ENCODE measurements around the gene RUNX3.
"Not testable (repeated sequence)": the region's sequence is repeated elsewhere in the genome, so short reads cannot be mapped to it uniquely, and the experiment has no call there.

RUNX3 gene

DNA sequence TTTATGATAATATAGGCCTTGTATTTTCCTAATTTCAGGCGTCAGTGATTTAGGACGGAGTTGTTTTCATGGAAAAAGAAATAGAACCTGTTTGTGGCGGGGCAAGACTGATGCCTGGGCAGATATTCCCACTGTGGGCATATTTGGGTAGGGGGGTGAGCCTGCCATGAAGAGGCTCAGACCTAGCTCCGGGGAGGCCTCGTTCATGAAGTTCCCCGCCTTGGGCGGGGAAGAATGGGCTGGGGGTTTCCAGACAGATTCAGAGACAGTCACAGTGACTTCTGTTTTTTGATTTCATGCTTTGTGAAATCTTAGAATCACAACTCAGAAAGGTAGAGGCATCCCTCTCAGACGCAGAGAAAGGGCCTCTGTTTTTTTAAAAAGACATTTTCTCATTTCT, 36.1 kb downstream of the RUNX3 start:
- Histone ChIP-seq H3K9me2 (replicated peaks; ENCODE audit: control insufficient read depth, low read length) (no peaks in the 10 kb centered on the region), H3K4me2 (ENCODE audit: low read length) (no peak overlapping the region), H4K20me1 (ENCODE audit: control insufficient read depth, insufficient read depth, low read depth, low read length) (no peaks in the 10 kb centered on the region), H3K4me3 (ENCODE audit: low read length) (no peak overlapping the region), H3F3A (ENCODE audit: control insufficient read depth, insufficient read depth) (no peaks in the 10 kb centered on the region), H3K36me3 (ENCODE audit: control insufficient read depth, low read length) (no peaks in the 10 kb centered on the region), H3K27me3 (ENCODE audit: control insufficient read depth, low read length) (no peaks in the 10 kb centered on the region), H3K79me2 (ENCODE audit: control insufficient read depth, low read length) (no peaks in the 10 kb centered on the region), H3K4me1 (ENCODE audit: control insufficient read depth, low read length) (no peaks in the 10 kb centered on the region), H3K27ac (ENCODE audit: low read depth, low read length) (no peak overlapping the region), H3K9me3 (ENCODE audit: control insufficient read depth, insufficient read depth, low read length) (peaks cover 15% of the 10 kb centered on the region; the same call in 1 of the 2 replicates)
- TF ChIP-seq, protein P1, sequence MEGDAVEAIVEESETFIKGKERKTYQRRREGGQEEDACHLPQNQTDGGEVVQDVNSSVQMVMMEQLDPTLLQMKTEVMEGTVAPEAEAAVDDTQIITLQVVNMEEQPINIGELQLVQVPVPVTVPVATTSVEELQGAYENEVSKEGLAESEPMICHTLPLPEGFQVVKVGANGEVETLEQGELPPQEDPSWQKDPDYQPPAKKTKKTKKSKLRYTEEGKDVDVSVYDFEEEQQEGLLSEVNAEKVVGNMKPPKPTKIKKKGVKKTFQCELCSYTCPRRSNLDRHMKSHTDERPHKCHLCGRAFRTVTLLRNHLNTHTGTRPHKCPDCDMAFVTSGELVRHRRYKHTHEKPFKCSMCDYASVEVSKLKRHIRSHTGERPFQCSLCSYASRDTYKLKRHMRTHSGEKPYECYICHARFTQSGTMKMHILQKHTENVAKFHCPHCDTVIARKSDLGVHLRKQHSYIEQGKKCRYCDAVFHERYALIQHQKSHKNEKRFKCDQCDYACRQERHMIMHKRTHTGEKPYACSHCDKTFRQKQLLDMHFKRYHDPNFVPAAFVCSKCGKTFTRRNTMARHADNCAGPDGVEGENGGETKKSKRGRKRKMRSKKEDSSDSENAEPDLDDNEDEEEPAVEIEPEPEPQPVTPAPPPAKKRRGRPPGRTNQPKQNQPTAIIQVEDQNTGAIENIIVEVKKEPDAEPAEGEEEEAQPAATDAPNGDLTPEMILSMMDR (IDR thresholded peaks at IDR 0.05; ENCODE audit: low read depth, low read length, poor library complexity, severe bottlenecking): no peak
- no peak for TF ChIP-seq EZH2phosphoT487 (IDR thresholded peaks at IDR 0.05; ENCODE audit: borderline replicate concordance, low read length)

DNA sequence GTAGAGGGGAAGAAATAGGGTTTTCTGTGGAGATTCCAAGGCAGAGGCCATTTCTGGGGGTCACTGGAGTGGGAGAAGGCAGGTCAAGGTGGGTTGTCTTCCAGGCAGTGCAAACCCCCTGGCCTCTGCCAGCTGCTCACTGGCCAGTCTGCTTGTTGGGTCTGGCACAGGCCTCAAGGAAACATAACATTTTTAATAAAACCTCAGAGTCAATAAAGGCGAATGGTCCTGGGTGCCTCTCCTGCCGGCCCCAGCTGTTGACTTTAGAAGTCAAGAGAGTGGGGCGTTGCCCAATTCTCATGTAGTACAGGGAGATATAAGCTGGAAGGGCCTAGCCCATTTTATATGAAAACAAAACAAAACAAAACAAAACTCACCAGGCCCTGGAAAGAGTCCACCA, 36.6 kb downstream of the RUNX3 start:
- Histone ChIP-seq H3K9me2 (replicated peaks; ENCODE audit: control insufficient read depth, low read length) (no peaks in the 10 kb centered on the region), H3K9me3 (ENCODE audit: control insufficient read depth, insufficient read depth, low read length) (peaks cover 15% of the 10 kb centered on the region; the same call in 1 of the 2 replicates), H3F3A (ENCODE audit: control insufficient read depth, insufficient read depth) (no peaks in the 10 kb centered on the region), H3K4me1 (ENCODE audit: control insufficient read depth, low read length) (no peaks in the 10 kb centered on the region), H3K27me3 (ENCODE audit: control insufficient read depth, low read length) (no peaks in the 10 kb centered on the region), H3K27ac (ENCODE audit: low read depth, low read length) (no peak overlapping the region), H4K20me1 (ENCODE audit: control insufficient read depth, insufficient read depth, low read depth, low read length) (no peaks in the 10 kb centered on the region), H3K79me2 (ENCODE audit: control insufficient read depth, low read length) (no peaks in the 10 kb centered on the region), H3K4me3 (ENCODE audit: low read length) (no peak overlapping the region), H3K4me2 (ENCODE audit: low read length) (no peak overlapping the region), H3K36me3 (ENCODE audit: control insufficient read depth, low read length) (no peaks in the 10 kb centered on the region)
- TF ChIP-seq, protein P1 (IDR thresholded peaks at IDR 0.05; ENCODE audit: low read depth, low read length, poor library complexity, severe bottlenecking): no peak
- TF ChIP-seq EZH2phosphoT487 (IDR thresholded peaks at IDR 0.05; ENCODE audit: borderline replicate concordance, low read length): no peak

DNA sequence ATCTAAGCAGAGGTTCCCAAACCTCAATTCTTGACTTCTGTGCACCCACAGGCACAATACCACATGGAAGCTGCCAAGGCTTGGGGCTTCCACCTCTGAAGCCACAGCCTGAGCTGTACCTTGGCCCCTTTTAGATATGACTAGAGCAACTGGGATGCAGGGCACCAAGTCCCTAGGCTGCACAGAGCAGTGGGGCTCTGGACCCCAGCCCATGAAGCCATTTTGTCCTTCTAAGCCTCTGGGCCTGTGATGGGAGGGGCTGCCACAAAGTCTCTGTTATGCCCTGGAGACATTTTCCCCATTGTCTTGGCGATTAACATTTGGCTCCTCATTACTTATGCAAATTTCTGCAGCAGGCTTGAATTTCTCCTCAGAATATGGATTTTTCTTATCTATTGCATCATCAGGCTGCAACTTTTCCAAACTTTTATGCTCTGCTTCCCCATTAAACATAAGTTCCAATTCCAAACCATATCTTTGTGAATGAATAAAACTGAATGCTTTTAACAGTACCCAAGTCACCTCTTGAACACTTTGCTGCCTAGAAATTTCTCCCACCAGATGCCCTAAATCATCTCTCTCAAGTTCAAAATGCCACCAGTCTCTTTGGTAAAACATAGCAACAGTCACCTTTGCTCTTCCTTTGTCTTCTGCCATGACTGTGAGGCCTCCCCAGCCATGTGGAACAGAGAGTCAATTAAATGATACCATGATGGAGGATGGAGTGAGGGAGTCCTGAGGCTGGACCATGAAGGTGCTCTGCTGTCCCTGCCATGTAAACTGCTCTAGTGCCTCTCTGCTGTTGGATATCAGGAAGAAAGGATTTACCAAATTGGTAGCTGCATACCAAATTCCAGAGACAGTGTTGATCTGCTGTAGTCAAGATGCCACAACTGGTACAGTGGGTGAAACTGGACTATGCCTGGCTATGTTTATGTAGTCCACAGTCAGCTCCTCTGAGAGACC, 37.6 kb downstream of the RUNX3 start:
- H3K4me1 ChIP-seq (ENCODE audit: control insufficient read depth, low read length): no peaks in the 10 kb centered on the region
- H3F3A ChIP-seq (ENCODE audit: control insufficient read depth, insufficient read depth): no peaks in the 10 kb centered on the region
- no peaks in the 10 kb centered on the region for H3K36me3 ChIP-seq (ENCODE audit: control insufficient read depth, low read length)
- no peaks in the 10 kb centered on the region for H4K20me1 ChIP-seq (ENCODE audit: control insufficient read depth, insufficient read depth, low read depth, low read length)
- H3K4me2 ChIP-seq (ENCODE audit: low read length): no peak overlapping the region
- no peaks in the 10 kb centered on the region for H3K79me2 ChIP-seq (ENCODE audit: control insufficient read depth, low read length)
- H3K9me3 ChIP-seq (ENCODE audit: control insufficient read depth, insufficient read depth, low read length): peaks cover 15% of the 10 kb centered on the region; the same call in 1 of the 2 replicates
- TF ChIP-seq, protein P1 (IDR thresholded peaks at IDR 0.05; ENCODE audit: low read depth, low read length, poor library complexity, severe bottlenecking): no peak
- no peak for TF ChIP-seq EZH2phosphoT487 (IDR thresholded peaks at IDR 0.05; ENCODE audit: borderline replicate concordance, low read length)
- no peaks in the 10 kb centered on the region for H3K27me3 ChIP-seq (ENCODE audit: control insufficient read depth, low read length)
- H3K27ac ChIP-seq (ENCODE audit: low read depth, low read length): no peak overlapping the region
- H3K4me3 ChIP-seq (ENCODE audit: low read length): no peak overlapping the region
- H3K9me2 ChIP-seq (replicated peaks; ENCODE audit: control insufficient read depth, low read length): no peaks in the 10 kb centered on the region

DNA sequence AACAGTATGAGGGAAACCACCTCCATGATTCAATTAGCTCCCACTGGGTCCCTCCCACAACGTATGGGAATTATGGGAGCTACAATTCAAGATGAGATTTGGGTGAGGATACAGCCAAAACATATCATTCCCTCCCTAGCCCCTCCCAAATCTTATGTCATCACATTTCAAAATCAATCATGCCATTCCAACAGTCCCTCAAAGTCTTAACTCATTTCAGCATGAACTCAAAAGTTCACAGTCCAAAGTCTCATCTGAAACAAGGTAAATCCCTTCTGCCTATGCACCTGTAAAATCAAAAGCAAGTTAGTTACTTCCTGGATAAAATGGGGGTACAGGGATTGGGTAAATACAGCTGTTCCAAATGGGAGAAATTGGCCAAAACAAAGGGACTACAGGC, 38.7 kb downstream of the RUNX3 start:
- H4K20me1 ChIP-seq (ENCODE audit: control insufficient read depth, insufficient read depth, low read depth, low read length); H3K79me2 ChIP-seq (ENCODE audit: control insufficient read depth, low read length); H3F3A ChIP-seq (ENCODE audit: control insufficient read depth, insufficient read depth); H3K4me3 ChIP-seq (ENCODE audit: low read length); H3K27me3 ChIP-seq (ENCODE audit: control insufficient read depth, low read length); H3K4me2 ChIP-seq (ENCODE audit: low read length); H3K36me3 ChIP-seq (ENCODE audit: control insufficient read depth, low read length); H3K27ac ChIP-seq (ENCODE audit: low read depth, low read length); H3K4me1 ChIP-seq (ENCODE audit: control insufficient read depth, low read length); H3K9me2 ChIP-seq (replicated peaks; ENCODE audit: control insufficient read depth, low read length): not testable (repeated sequence)
- peaks cover 15% of the 10 kb centered on the region; the same call in 1 of the 2 replicates for H3K9me3 ChIP-seq (ENCODE audit: control insufficient read depth, insufficient read depth, low read length)
